CD4-positive, alpha-beta T cell treated with Interleukin-12 subunit alpha and Interleukin-12 subunit beta, for 1 hour (primary cell): ENCODE measurements around the gene RORB.
A peak's percentile ranks its signal among the peaks of the same experiment; 100 is the strongest.

Source experiments
- DNase-seq: peaks from one replicate; pipeline ENCODE4 v3.0.0-alpha.2; 2020

Gene RORB

GRCh38 chr9:74496819-74497747 is at the start of gene RORB:
Gene RORB (plus strand): TSS chr9:74497335. CDS start chr9:74497977, 642 bp downstream.
- DNase-seq, result peak; percentile 26

GRCh38 chr9:74447451-74448193 is 49.5 kb upstream of the RORB start:
- DNase-seq, result no peak

GRCh38 chr9:74449060-74449459 is 48.1 kb upstream of the RORB start:
- no peak for DNase-seq

- DNase-seq, result no peak
These were observed 38.3 kb upstream of the RORB start for GRCh38 chr9:74458832-74459231.

DNA sequence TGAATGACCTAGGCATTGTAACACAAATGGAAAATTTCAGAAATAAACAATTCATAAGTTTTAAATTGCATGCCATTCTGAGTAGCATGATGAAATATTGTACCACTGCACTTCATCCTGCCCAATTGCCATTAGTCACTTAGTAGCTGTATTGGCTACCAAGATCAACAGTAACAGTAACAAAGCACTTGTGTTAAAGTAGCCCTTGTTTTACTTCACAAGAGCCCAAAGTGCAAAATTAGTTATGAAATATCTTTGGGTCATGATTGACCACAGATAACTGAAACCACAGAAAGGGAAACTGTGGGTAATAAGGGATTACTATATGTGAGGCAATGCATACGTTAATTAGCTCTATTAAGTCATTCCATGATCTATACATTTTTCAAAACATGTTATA is 33.3 kb upstream of the RORB start:
- no peak for DNase-seq

DNA sequence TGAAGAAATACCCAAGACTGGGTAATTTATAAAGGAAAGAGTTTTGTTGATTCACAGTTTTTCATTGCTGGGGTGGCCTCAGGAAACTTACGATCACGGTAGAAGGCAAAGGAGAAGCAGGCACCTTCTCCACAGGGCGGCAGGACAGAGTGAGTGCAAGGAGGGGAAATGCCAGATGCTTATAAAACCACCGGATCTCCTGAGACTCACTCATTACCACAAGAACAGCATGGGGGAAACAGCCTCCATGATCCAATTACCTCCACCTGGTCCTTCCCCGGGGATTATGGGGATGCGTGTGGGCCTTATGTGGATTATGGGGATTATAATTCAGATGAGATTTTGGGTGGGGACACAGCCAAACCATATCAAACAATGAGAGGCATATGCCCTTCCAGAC is 18.5 kb upstream of the RORB start:
- DNase-seq, result no peak

DNA sequence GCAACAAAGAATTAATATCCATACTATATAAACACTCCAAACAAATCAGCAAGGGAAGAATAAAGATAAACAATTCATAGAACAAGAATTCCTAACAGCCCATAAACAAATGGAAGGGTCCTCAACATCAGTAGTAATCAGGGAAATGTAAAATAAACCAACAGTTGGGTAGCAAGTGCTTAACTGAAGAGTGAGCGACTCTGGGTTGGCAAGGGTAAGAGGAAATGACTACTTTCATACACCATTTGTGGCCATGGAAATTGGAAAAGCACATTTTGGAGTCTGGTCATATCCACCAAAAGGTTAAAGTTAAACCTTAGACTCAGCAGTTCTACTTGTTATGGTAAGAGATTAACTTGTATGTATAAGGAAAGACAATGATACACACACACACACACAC is 17.4 kb upstream of the RORB start:
- DNase-seq, result no peak

DNA sequence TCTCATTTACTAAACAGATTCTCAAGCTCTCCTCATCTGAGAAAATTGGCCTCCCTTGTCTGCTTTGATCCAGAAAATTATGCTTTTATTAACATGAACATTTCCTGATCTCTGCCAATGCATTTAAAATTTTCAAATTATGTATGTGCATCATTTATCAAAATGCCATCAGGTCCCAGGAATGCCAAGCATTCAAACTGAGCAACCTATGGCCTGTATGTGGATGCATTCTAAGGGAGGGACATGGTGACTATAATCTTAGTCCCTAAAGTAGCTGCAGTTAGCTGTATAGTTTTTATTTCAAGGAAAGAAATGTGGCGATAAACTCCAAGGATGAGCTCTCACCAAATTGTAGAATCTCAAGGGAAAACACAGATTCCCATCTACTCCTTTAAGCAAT is 9.7 kb upstream of the RORB start:
- DNase-seq, result no peak

DNA sequence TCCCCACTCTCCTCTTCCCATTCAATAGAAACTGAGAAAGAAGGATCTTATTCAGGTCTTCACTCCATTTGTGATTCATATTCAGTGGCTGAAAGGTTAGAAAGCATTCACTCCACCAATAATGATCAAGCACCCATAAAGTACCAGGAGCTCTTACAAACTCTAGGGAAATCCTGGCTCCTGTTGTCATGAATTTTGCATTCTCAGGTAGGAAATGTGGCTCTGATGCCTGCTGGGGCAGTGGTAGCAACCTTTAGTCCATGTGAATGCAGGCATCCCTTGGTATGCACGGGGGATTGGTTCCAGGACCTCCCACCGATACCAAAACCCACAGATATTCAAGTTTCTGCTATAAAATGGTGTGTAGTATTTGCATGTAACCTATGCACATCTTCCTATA is 3.6 kb upstream of the RORB start:
- no peak for DNase-seq

DNA sequence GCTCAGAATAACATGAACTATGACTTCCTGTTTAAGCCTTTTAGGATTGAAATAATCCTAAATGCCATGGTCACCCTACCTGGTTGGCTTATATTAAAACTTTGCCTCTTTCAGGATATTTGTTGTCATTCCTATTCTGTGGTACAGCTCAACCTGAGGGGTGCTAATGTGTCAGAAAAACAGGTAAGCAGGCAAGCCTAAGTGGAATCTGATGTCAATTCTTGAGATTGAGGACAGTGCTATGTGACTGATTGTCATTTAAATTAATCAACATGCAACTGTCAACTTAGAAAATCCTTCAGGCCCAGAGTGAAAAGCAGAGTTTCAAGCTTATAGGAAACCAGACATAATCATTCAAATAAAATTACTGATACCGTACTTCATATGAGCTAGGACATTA is 2.6 kb upstream of the RORB start:
- DNase-seq, result no peak

DNA sequence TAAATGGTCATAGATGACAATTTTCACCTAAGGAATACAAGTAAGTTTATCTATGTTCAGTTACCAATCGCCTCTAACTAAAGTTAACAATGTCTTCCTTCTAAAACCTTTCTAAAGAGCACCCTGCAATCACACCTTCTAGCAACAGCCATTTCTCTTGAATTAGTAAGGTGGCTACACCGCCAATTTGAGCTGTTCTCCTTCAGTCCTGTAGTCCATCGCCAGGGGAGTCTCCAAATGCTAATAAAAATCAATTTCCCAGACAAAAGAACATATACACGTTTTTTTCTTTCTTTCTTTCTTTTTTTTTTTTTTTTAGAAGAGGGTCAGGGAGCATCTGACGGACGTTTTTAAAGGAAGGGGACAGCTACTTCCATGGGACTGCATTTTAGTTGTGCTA is 729 bp upstream of the RORB start:
- no peak for DNase-seq

DNA sequence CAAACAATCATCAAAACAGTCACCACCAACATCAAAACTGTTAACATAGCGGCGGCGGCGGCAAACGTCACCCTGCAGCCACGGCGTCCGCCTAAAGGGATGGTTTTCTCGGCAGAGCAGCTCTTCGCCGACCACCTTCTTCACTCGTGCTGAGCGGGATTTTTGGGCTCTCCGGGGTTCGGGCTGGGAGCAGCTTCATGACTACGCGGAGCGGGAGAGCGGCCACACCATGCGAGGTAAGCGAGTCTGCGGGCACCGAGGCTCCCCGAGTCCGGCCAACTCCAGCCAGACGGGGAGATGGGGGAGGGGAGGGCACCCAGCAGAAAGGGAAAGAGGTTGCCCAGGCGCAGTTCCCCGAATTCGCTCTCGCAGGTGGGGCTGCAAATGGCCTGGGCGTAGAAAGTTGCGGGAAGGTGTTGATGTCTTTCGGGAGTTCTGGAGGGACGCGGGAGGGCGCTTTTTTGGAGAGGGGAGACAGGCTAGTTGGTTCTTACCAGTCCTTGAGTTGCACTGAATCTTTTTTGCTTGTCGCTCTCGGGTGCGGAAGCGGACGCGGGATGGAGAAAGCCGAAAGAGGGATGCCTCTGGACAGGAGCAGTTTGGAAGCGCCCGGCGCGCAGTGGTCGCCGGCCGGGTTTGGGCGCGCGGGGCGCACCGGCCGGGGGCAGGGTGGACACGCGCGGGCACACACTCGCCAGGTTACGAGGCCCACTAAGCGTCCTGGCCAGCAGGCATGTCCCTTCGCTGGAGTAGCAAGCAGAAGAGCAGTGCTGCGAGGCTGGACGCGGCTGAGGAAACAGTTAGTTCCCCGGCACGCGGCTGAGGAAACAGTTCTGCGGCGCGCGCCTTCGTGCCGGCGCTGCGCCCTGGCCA is 849 bp downstream of the RORB start:
- DNase-seq, result no peak

DNA sequence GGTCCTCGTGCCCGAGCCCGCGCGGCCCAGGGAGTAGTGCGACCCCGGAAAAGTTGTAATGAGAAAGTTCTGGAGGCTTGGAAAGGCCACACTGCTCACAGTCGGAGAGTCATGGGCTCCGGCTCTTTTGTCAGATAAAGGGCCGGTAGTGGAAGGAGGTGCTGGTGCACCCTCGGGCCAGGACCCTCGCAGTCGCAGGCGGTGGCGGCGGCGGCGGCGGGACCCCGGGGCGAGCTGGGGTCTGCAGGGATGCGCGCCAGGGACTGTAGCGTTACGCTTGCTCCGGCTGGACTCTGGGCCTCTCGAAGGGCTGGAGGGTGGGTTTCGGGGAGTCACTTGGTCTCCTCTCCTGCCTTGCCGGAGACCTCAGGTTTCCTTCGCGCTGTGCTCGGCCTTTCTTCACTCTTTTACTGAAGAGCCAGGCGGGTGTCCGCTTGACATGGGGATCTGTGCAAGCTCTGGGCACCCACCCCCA is 1.5 kb downstream of the RORB start:
- DNase-seq, result no peak

GRCh38 chr9:74499111-74499601 is 2.0 kb downstream of the RORB start:
- DNase-seq, result no peak

- no peak for DNase-seq
These were observed 2.8 kb downstream of the RORB start for GRCh38 chr9:74499770-74500583.

GRCh38 chr9:74500584-74500924 is 3.4 kb downstream of the RORB start:
- DNase-seq, result no peak

GRCh38 chr9:74501570-74501969 is 4.4 kb downstream of the RORB start:
- DNase-seq, result no peak

DNA sequence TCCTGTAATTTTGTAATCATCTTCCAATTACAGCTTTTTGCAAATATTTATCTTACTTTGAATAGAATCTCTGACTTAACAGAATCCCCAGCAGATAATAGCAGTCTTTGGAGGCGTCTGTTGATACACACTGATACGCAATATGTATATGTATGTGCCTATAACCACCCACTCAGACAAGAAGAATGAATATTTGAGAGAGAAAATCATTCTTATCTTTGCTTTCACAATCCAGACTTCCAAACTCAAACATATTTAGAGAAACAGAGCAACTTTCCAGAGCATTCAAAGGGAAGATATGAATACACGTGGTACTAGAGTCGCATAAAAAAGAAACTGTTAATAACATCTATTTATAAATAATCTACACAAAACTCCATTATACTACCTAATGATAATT is 6.1 kb downstream of the RORB start:
- DNase-seq, result no peak

- DNase-seq, result no peak
These were observed 6.5 kb downstream of the RORB start for GRCh38 chr9:74503666-74504065.

- DNase-seq, result no peak
These were observed 14.2 kb downstream of the RORB start for GRCh38 chr9:74511333-74511732.

DNA sequence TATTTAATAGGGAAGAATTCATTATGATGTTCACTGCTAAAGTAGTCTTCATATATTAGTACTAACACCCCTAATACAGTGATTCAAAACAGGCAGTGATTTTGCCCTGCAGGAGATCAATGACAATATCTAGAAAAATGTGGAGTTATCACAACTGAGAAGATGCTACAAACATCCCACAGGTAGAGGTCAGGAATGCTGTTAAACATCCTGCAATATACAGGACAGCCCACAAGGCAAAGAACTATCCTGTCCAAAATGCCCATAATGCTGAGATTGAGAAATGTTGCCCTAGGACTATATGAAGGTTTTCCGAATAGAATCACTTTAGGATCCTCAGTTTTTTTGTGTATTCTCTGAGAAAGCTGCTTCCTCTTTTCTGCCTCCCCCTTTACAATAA is 15.3 kb downstream of the RORB start:
- DNase-seq, result no peak

- no peak for DNase-seq
These were observed 16.1 kb downstream of the RORB start for GRCh38 chr9:74513221-74513620.
